ENCODE data around the gene CLTB. TPM values are rescaled to one million over a fixed set of nuclear protein-coding genes. Genes with fewer than 3 reads are reported as not detected.
A peak's percentile ranks its signal among the peaks of the same experiment; 100 is the strongest.

Gene CLTB
- total and polyA plus RNA-seq, 2 of the 13 experiments (the other 11 are each of a cell fraction or from before 2014, with no cell fraction given): 23.3 to 33.8 TPM

DNA sequence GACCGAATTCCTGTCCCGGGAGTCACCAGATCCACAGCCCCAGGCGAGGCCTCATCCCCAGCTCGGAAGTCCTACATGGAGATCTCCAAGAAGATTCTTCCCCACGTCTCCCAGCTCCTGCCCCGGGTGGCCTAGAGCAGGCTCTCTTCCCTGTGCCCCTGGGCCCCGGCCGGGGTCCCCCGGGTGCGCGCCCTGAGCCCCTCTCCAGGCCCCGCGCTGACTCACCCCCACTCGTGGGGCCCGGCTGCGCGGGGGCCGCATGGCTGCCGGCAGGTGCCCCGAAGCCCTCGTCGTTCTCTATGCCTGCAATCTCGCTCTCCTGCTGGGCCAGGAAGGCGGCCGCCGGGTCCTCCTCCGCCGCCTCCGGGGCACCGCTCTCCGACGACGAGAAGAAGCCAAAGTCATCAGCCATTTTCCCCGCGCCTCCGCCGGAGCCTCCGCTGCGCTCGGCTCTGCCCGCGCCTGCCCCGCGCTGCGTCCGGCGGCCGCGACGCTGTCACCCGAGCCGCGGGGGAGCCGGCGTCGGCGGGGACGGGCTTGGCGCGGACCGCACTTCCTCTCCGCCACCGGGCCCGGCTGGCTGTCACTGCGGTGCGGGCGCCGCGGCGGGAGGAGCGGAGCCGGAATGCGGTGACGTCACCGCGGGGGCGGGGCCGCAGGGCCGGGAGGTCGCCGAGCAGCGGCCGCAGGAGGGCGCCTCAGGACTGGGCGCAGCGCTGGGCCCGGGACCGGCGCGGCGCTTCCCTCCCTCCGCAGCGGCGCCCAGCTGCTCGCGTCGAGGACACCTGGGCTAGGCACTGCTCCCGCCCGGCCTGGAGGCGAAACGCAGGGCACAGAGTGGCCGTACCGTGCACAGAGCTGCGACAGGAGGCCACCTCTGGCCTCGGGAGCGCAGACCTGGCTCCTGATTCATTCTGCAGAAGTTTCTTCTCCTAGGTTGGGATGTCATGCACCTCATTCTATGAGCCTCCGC is at the start of gene CLTB (continued):
- peak; percentile 36; the same call in 1 of the 2 replicates for TF ChIP-seq CBFB (CRISPR knock-in tag; IDR thresholded peaks at IDR 0.05)
- TF ChIP-seq UBTF (CRISPR knock-in tag; IDR thresholded peaks at IDR 0.05): peak; percentile 92
- TF ChIP-seq, protein P1, sequence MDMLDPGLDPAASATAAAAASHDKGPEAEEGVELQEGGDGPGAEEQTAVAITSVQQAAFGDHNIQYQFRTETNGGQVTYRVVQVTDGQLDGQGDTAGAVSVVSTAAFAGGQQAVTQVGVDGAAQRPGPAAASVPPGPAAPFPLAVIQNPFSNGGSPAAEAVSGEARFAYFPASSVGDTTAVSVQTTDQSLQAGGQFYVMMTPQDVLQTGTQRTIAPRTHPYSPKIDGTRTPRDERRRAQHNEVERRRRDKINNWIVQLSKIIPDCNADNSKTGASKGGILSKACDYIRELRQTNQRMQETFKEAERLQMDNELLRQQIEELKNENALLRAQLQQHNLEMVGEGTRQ (IDR thresholded peaks at IDR 0.05; ENCODE audit: low read depth, low read length): no peak
- TF ChIP-seq, protein P1 (CRISPR knock-in tag; IDR thresholded peaks at IDR 0.05; ENCODE audit: borderline replicate concordance): no peak
- TF ChIP-seq ZNF674 (CRISPR knock-in tag; IDR thresholded peaks at IDR 0.05; ENCODE audit: low read depth): no peak
- TF ChIP-seq NPAS2 (CRISPR knock-in tag; IDR thresholded peaks at IDR 0.05; ENCODE audit: borderline replicate concordance): no peak
- TF ChIP-seq ZNF331 (CRISPR knock-in tag; IDR thresholded peaks at IDR 0.05): peak; percentile 88
- TF ChIP-seq ZC3H4 (CRISPR knock-in tag; IDR thresholded peaks at IDR 0.05; ENCODE audit: borderline replicate concordance): 0 out of 2 replicates have a peak, but pooled peaks have one; percentile 36
- no peak for TF ChIP-seq ZNF530 (CRISPR knock-in tag; IDR thresholded peaks at IDR 0.05; ENCODE audit: low read depth)
- no peak for TF ChIP-seq HCFC1 (IDR thresholded peaks at IDR 0.05; ENCODE audit: low read depth, low read length)
- TF ChIP-seq ZNF605 (CRISPR knock-in tag; IDR thresholded peaks at IDR 0.05): no peak
- TF ChIP-seq AKNA (CRISPR knock-in tag; IDR thresholded peaks at IDR 0.05; ENCODE audit: borderline replicate concordance): no peak
- no peak for TF ChIP-seq ZNF780A (CRISPR knock-in tag; IDR thresholded peaks at IDR 0.05)
- TF ChIP-seq, protein P2, sequence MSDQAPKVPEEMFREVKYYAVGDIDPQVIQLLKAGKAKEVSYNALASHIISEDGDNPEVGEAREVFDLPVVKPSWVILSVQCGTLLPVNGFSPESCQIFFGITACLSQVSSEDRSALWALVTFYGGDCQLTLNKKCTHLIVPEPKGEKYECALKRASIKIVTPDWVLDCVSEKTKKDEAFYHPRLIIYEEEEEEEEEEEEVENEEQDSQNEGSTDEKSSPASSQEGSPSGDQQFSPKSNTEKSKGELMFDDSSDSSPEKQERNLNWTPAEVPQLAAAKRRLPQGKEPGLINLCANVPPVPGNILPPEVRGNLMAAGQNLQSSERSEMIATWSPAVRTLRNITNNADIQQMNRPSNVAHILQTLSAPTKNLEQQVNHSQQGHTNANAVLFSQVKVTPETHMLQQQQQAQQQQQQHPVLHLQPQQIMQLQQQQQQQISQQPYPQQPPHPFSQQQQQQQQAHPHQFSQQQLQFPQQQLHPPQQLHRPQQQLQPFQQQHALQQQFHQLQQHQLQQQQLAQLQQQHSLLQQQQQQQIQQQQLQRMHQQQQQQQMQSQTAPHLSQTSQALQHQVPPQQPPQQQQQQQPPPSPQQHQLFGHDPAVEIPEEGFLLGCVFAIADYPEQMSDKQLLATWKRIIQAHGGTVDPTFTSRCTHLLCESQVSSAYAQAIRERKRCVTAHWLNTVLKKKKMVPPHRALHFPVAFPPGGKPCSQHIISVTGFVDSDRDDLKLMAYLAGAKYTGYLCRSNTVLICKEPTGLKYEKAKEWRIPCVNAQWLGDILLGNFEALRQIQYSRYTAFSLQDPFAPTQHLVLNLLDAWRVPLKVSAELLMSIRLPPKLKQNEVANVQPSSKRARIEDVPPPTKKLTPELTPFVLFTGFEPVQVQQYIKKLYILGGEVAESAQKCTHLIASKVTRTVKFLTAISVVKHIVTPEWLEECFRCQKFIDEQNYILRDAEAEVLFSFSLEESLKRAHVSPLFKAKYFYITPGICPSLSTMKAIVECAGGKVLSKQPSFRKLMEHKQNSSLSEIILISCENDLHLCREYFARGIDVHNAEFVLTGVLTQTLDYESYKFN (CRISPR knock-in tag; conservative IDR thresholded peaks at IDR 0.05): no peak

Measured in HepG2 (cell line).